Measurements from ENCODE around the gene TGFB1. TPM values are rescaled to one million over a fixed set of nuclear protein-coding genes. Genes with fewer than 3 reads are reported as not detected.
A peak's percentile ranks its signal among the peaks of the same experiment; 100 is the strongest.

TGFB1 gene
- total RNA-seq, 1 experiment from 2014 or later, result 10.4 TPM

- TF ChIP-seq TEAD1 (CRISPR knock-in tag; IDR thresholded peaks at IDR 0.05), result no peak
- TF ChIP-seq USF1 (CRISPR knock-in tag; IDR thresholded peaks at IDR 0.05), result no peak
- no peak for TF ChIP-seq ZNF317 (CRISPR knock-in tag; IDR thresholded peaks at IDR 0.05; ENCODE audit: borderline replicate concordance, low read depth)
Observed at GRCh38 chr19:41355802-41356201, 2.1 kb upstream of the TGFB1 start (continued).

DNA sequence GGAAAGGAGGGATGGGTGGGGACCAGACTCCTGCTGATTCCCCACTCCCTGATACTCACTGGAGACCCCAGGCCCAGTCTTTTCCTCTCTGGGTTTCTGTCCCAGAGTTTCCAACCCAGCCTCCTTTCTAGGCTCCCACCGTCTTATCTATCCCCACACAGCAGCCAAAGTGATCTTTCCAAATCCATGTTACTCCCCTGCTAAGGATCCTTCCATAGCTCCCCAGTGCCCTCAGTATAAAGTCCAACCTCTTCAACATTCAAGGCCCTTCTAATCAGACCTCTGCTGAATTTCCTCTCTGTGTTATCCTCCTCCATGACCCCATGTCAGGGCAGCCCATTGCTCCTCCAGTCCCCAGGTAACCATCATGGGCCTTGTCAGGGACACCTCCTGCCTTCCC lies 1.3 kb upstream of the TGFB1 start:
- Mint-ChIP-seq H3K27ac (no peak overlapping the region), H3K4me1 (peaks cover 18% of the 10 kb centered on the region), H3K36me3 (no peaks in the 10 kb centered on the region), H3K27me3 (ENCODE audit: low read depth) (peaks cover 44% of the 10 kb centered on the region), H3K9me3 (no peaks in the 10 kb centered on the region), H3K4me3 (peak overlapping the region; percentile 29; the same call in 1 of the 2 replicates)
- no peak for TF ChIP-seq USF1 (CRISPR knock-in tag; IDR thresholded peaks at IDR 0.05)
- TF ChIP-seq RELA (CRISPR knock-in tag; IDR thresholded peaks at IDR 0.05; ENCODE audit: borderline replicate concordance), result no peak
- TF ChIP-seq KAT7 (CRISPR knock-in tag; IDR thresholded peaks at IDR 0.05; ENCODE audit: borderline replicate concordance), result no peak
- TF ChIP-seq ZNF281 (CRISPR knock-in tag; IDR thresholded peaks at IDR 0.05), result no peak
- TF ChIP-seq EMX1 (CRISPR knock-in tag; IDR thresholded peaks at IDR 0.05), result no peak
- no peak for TF ChIP-seq NR1H2 (CRISPR knock-in tag; IDR thresholded peaks at IDR 0.05)
- no peak for TF ChIP-seq ZNF423 (CRISPR knock-in tag; IDR thresholded peaks at IDR 0.05)
- no peak for TF ChIP-seq SMAD3 (CRISPR knock-in tag; IDR thresholded peaks at IDR 0.05; ENCODE audit: borderline replicate concordance)
- TF ChIP-seq NFATC4 (CRISPR knock-in tag; IDR thresholded peaks at IDR 0.05), result no peak
- TF ChIP-seq, protein P1, sequence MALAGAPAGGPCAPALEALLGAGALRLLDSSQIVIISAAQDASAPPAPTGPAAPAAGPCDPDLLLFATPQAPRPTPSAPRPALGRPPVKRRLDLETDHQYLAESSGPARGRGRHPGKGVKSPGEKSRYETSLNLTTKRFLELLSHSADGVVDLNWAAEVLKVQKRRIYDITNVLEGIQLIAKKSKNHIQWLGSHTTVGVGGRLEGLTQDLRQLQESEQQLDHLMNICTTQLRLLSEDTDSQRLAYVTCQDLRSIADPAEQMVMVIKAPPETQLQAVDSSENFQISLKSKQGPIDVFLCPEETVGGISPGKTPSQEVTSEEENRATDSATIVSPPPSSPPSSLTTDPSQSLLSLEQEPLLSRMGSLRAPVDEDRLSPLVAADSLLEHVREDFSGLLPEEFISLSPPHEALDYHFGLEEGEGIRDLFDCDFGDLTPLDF (CRISPR knock-in tag; IDR thresholded peaks at IDR 0.05), result no peak
- DNase-seq (ENCODE audit: low spot score) (no peak), ATAC-seq (no peak)
- ChIA-PET POLR2A (interaction anchor here (0.5 to 0.6 kb wide), 2 partner anchors 9 to 92 kb away, joined by 3 to 5 read pairs; partner anchors contain the start of gene B9D2), CTCF (interaction anchor here (0.5 to 6.2 kb wide), 7 partner anchors 10 to 1166 kb away, joined by 3 to 103 read pairs (median 5); partner anchors contain the start of gene B9D2)

DNA sequence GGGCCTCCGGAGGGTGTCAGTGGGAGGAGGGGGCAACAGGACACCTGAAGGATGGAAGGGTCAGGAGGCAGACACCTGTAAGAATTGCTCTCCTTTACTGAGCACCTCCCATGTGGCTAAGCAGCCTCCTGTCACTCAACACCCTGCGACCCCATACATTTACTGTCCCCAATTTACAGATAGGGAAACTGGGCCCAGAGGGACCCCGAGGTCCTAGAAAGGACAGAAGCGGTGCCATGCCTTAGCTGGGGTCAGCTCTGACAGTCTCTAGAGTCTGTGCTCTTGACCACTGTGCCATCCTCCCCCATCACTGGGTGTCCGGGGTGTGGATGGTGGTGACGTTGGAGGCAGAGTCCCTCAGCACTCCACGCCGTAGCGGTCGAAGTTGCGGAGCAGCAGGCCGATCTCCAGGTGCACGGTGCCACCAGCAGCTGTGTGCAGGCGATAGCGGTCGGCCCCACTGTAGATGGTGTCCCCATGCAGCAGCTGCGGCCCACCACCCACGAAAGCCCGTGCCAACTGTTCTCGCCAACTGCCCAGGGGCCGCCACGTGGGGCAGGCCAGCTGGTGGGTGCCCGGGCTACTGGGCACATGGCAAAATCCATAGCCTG lies 726 bp upstream of the TGFB1 start:
- Mint-ChIP-seq H3K27ac (no peak overlapping the region), H3K4me1 (peaks cover 18% of the 10 kb centered on the region), H3K27me3 (ENCODE audit: low read depth) (peaks cover 50% of the 10 kb centered on the region), H3K36me3 (no peaks in the 10 kb centered on the region), H3K9me3 (no peaks in the 10 kb centered on the region), H3K4me3 (peak overlapping the region; percentile 63)
- TF ChIP-seq, protein P2, sequence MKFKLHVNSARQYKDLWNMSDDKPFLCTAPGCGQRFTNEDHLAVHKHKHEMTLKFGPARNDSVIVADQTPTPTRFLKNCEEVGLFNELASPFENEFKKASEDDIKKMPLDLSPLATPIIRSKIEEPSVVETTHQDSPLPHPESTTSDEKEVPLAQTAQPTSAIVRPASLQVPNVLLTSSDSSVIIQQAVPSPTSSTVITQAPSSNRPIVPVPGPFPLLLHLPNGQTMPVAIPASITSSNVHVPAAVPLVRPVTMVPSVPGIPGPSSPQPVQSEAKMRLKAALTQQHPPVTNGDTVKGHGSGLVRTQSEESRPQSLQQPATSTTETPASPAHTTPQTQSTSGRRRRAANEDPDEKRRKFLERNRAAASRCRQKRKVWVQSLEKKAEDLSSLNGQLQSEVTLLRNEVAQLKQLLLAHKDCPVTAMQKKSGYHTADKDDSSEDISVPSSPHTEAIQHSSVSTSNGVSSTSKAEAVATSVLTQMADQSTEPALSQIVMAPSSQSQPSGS (CRISPR knock-in tag; IDR thresholded peaks at IDR 0.05; ENCODE audit: borderline replicate concordance, low read depth), result no peak
- no peak for TF ChIP-seq CBFB (CRISPR knock-in tag; IDR thresholded peaks at IDR 0.05; ENCODE audit: low read depth)
- TF ChIP-seq STAT6 (CRISPR knock-in tag; conservative IDR thresholded peaks at IDR 0.05; ENCODE audit: low read depth), result no peak
- no peak for TF ChIP-seq ZNF423 (CRISPR knock-in tag; IDR thresholded peaks at IDR 0.05)
- TF ChIP-seq ZBTB43 (CRISPR knock-in tag; IDR thresholded peaks at IDR 0.05), result no peak
- no peak for TF ChIP-seq ERG (CRISPR knock-in tag; IDR thresholded peaks at IDR 0.05)
- TF ChIP-seq ZNF121 (CRISPR knock-in tag; IDR thresholded peaks at IDR 0.05), result no peak
- TF ChIP-seq MLX (CRISPR knock-in tag; IDR thresholded peaks at IDR 0.05), result no peak
- ChIA-PET CTCF (interaction anchor here (0.5 to 6.2 kb wide), 6 partner anchors 10 to 1166 kb away, joined by 3 to 103 read pairs (median 6); partner anchors contain the start of gene B9D2), POLR2A (interaction anchor here (0.6 kb wide), 1 partner anchor 9 kb away, joined by 3 read pairs; the partner anchor contains the start of gene B9D2)
- DNase-seq (ENCODE audit: low spot score), result no peak
- no peak for ATAC-seq
